Sigmoid colon (tissue), 4 donors: ENCODE data around the gene PTTG2.

Experiments used
- EP300 ChIP-seq, 4 donors: sonication (generic); formaldehyde crosslinking; IDR thresholded peaks; one replicate each; pipeline ENCODE4 v1.6.1; 2017; ENCODE audit warnings: antibody characterized with exemption in 4 of 4
- POLR2AphosphoS5 ChIP-seq, 4 donors: sonication (generic); formaldehyde crosslinking; IDR thresholded peaks; one replicate each; pipeline ENCODE4 v1.6.1; 2017; ENCODE audit warnings: antibody characterized with exemption in 4 of 4
- TF ChIP-seq, protein P1 (sequence below), 4 experiments: fragments of 450-650 bp in 3 of 4; fragments of 200-600 bp in 1 of 4; IDR thresholded peaks; one replicate each; pipeline ENCODE4 v1.5.1; 2016 to 2019; ENCODE audit warnings: antibody characterized with exemption in 4 of 4, mild to moderate bottlenecking in 3 of 4, moderate library complexity in 2 of 4

DNA sequence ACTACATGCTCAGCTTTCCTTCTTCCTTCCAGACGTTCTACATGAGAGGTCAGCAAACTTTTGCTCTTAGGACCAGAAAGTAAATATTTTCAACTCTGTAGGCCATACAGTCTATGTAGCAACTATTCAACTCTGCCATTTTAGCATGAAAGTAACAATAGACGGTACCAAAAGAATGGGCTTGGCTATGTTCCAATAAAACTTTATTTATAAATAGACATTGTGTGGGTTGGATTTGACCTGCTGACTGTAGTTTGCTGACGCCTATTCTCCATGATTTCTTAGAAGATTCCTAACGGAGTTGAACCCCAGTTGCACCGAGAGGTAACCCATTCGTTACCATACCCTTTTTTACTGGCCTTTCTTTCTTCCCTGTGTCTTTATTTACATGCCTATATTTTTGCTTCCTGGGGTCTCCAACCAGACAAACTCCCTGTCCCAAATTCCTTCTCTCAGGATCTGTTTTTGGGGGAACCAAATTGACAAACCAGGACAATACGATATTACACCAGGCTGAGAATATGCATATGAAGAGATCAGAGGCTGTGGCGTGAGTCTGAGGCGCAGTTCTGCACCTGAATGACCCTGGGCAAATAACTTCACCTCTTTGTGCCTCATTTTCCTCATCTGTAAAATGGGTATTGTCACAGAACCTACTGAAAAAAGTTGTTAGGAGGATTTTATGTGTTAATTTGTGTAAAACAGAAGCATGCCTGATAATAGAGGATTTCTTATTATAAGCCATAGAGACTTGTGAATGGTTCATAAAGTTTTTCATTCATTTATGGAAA is 10.4 kb upstream of the PTTG2 start:
- TF ChIP-seq, protein P1, sequence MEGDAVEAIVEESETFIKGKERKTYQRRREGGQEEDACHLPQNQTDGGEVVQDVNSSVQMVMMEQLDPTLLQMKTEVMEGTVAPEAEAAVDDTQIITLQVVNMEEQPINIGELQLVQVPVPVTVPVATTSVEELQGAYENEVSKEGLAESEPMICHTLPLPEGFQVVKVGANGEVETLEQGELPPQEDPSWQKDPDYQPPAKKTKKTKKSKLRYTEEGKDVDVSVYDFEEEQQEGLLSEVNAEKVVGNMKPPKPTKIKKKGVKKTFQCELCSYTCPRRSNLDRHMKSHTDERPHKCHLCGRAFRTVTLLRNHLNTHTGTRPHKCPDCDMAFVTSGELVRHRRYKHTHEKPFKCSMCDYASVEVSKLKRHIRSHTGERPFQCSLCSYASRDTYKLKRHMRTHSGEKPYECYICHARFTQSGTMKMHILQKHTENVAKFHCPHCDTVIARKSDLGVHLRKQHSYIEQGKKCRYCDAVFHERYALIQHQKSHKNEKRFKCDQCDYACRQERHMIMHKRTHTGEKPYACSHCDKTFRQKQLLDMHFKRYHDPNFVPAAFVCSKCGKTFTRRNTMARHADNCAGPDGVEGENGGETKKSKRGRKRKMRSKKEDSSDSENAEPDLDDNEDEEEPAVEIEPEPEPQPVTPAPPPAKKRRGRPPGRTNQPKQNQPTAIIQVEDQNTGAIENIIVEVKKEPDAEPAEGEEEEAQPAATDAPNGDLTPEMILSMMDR (IDR thresholded peaks at IDR 0.05): no peak
- TF ChIP-seq EP300 (IDR thresholded peaks at IDR 0.05): no peak
- TF ChIP-seq POLR2AphosphoS5 (IDR thresholded peaks at IDR 0.05): no peak
